Islet precursor cell (in vitro differentiated cells): ENCODE data around the gene LHX2.
"Not testable (repeated sequence)": the region's sequence is repeated elsewhere in the genome, so short reads cannot be mapped to it uniquely, and the experiment has no call there.

ENCODE experiments used
- DNase-seq: peaks from one replicate; pipeline ENCODE4 v3.0.0-alpha.2; 2018

Gene LHX2

DNA sequence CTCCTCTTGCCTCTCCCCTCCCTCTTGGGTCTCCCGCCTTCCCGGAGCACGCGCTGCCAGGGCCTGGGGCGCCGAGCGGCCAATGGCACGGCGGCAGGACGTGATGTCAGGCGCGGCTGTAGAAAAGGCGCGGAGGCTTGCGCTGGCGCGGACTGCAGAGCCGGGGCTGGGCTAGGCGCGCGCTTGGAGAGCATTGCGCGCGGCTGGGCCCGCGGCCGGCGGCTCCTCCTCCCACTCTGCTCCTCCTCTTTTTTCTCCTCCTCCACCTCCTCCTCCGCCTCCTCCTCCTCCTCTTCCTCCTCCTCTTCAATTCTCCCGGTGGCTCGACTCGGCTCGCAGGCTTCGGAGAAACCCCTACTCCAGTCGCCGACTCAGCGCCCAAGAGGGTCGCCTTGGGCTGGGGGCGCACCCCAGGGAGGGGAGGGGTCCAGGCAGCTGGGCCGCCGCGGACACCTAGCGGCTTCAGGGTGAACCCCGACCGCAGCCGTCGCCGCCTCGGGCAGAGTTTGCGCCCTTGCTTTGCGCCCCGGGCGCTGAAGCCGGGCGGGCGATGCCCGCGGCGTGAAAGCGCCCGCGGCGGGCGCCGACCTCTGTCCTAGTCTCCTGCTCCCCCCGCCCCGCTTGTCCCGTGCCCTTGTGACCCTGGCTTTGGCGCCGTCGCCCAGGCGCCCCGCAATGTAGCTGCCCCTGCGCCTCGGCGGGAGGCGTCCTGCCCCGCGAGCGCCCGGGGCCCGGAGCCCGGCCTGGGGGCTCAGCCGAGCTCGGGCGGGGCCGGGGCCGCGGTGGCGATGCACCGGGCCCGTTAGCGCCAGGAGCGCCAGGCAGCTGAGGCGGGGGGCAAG is at the start of gene LHX2:
Gene LHX2, plus strand, starts transcription at position 309 of the 842 bp plus-strand sequence. CDS start 581 bp downstream, outside the sequence.
- peak; percentile 93 for DNase-seq

DNA sequence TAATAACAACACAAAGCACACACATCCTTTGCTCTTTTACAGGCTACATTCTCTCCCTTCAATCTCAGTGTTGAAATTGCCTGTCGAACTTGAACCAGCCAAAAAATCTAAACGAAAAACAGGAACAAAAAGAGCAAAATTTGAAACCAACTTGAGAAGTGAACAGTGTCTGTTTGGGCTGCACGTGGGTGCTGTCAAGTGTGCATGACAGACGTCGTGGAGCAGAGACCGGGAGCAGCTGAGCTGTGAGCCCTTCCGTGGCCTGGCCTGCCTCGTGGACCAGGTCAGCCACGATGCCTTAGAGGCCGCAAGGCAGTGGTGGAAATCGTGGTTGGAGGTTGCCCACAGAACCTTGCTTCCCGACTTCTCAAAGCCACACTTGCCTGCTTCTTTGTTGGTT is 46.8 kb upstream of the LHX2 start:
- no peak for DNase-seq

- no peak for DNase-seq
Observed at GRCh38 chr9:123965801-123966686, 45.5 kb upstream of the LHX2 start.

DNA sequence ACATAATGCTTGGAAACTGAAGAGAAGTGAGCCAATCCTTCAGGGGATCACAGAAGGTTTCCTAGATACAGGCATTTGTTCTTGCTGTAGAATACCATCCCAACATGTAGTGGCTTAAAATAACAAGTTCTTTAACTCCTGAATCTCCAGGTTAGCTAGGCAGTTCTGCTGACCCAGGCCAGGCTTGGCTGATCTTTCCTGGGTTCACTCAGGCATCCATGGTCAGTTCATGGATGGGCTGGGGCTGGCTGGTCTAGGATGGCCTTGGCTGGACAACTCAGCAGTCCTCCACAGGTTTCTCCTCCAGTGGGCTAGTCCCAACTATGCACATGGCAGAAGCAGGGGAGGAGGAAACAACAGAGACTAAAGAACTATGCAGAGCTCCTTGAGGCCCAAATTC is 44.2 kb upstream of the LHX2 start:
- DNase-seq: no peak

GRCh38 chr9:123972618-123973017 is 39.0 kb upstream of the LHX2 start:
- no peak for DNase-seq

GRCh38 chr9:123973590-123974223 is 37.9 kb upstream of the LHX2 start:
- DNase-seq: no peak

DNA sequence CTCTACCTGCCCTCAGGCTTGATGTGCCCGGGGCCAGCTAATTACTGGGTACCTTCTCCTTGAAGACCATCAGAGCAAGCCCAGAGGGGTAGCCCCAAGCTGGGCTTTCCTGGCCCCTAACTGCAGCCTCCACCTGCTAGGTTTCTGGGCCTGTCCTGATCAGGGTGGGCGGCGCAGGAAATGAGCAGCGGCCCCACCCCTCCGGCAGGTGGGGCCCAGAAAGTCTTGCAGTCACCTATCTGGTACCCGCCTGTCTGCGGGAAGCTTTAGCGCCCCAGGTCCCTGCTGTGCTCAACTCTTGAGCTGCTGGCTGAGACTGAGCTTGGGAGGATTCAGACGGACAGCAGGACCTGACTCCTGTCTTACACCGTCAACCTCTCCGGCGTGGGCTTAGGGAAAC is 37.1 kb upstream of the LHX2 start:
- DNase-seq: no peak

- DNase-seq: no peak
Observed at GRCh38 chr9:123975871-123976270, 35.7 kb upstream of the LHX2 start.

- not testable (repeated sequence) for DNase-seq
Observed at GRCh38 chr9:123976579-123976978, 35.0 kb upstream of the LHX2 start.

DNA sequence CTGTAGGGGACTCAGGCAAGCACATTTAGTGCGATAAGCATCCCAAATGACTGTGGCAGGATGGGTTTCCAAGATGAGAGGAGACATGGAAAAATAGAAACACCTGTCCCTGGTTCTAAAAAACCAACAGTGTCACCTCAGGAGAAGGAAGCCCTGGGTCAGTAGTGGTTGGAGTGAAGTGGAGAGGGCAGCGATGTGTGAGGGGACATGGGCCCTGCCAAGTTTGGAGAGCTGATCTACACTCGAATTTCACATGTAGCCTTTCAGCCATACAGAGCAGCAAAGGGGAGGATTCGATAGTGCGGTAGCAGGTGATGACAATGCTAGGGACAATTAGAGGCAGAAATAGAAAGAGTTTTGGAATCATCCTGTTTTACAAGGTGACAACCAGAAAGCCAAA is 32.6 kb upstream of the LHX2 start:
- no peak for DNase-seq

DNA sequence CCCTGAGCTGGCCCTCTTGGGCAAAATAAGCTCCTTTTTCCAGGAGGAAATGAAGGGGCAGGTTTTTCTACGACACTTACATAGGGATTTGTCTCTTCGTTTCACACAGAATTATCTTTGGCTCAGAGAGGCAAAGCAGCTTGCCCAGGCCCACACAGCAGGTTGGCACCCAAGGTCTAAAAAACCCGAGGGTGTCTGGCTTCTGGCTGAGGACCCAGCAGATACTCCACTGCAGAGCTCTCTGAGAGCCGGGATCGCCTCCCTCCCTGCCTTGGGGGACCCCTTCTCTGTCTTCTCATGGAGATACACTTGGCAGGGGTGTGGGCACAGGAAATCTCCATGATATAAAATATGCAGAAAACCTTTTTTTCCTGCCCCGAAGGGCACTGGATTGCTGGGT is 29.0 kb upstream of the LHX2 start:
- no peak for DNase-seq

- DNase-seq: no peak
Observed at GRCh38 chr9:123983047-123983446, 28.5 kb upstream of the LHX2 start.

DNA sequence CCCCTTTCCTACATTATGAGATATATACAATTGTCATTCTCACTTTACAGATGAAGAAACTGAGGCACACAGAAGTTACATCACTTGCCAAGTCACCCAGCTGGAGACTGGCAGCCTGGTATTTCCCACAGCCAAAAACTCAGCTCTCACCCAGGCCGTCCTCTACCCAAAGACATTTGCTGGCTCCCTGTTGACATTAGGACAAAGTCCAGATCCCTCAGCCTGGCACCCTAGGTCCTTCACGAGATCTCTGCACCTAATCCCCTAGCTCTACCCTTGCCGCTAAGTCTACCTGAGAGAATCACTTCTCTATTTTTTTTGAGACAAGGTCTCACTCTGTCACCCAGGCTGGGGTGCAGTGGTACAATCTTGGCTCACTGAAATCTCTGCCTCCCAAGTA is 26.8 kb upstream of the LHX2 start:
- no peak for DNase-seq

DNA sequence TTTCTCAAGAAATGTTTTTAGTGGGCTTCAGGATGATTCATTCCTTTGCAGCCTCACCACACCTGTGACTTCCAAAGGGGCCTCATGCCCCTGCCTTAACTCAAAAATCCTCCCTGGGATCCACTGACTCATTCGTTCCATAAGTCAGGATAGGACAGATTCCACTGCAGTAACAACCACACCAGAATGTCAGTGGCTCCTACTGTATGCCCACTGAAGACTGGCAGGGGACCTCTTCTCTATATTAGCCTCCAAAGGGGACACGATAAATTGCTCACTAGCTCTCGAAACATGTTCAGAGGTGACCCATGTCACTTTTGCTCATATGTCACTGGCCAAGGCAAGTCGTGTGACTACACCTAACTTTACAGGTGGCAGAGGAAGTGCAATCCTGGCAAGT is 25.7 kb upstream of the LHX2 start:
- DNase-seq: no peak

DNA sequence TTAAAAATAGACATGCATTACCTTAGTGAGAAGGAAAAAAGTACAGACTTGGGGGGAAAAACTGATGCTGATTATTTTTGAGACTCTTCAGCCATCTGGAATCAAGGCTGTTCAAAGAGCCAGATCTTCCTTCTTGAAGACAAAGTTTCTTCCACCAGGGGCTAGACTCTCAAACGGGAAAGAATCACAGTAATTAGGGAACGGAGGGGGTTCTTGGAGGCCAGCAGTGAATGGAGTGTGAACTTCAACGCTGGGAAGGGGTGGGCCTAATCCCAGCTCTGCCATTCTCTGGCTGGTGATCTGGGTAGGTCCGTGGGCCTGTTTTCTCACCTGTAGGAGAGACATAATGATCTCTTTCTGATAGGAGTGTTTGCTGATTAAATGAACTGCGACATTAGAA is 21.1 kb upstream of the LHX2 start:
- no peak for DNase-seq

DNA sequence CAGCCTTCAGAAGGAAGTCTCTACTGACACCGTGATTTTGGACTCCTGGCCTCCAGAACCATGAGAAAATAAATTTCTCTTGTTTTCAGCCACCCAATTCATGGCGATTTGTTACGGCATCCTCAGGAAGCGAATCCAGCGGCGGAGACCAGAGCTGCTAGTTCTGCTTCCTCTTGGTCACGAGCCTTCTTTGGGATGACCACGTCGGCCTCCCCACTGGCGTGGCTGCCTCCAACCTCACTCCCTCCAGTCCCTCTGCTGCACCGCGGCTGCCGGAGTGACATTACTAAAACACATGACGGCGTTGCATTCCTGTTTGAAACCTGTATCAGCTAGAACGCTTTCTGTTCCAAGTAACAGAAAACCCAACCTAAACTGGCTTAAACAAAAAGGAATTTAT is 18.9 kb upstream of the LHX2 start:
- not testable (repeated sequence) for DNase-seq

- no peak for DNase-seq
Observed at GRCh38 chr9:123996731-123997421, 14.7 kb upstream of the LHX2 start.

GRCh38 chr9:123997665-123998277 is 13.8 kb upstream of the LHX2 start:
- no peak for DNase-seq

- DNase-seq: no peak
Observed at GRCh38 chr9:123998278-123998925, 13.2 kb upstream of the LHX2 start.

DNA sequence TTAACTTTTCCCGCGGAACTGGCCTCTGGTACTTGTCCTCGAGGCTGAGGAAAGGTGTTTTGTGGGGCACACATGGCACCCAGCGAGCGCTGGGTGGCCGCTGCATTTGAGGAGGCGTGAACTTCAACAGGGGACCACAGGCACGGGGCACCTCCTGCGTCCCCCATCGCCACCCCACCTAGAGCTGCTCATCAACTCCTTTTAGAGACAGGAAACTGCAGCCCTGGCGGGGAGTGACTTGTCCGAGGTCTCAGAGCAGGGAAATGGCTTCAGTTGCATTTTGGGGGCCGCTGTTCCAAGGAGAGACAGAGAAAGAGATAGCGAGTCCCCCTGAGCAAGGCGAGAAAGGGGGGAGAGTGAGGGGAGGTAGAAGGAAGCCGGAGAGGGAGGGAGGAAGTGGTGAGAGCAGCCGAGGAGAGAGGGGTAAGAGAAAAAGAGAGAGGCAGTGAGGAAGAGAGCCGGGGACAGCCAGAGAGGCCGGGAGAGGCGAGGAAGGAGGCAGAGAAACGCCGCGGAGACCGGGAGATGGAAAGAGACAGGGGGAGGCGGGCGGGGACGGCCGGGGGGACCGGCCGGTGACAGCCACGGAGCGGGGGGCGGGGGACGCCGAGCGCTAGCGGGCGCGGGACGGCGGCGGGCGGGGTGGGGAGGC is 12.5 kb upstream of the LHX2 start:
- no peak for DNase-seq

DNA sequence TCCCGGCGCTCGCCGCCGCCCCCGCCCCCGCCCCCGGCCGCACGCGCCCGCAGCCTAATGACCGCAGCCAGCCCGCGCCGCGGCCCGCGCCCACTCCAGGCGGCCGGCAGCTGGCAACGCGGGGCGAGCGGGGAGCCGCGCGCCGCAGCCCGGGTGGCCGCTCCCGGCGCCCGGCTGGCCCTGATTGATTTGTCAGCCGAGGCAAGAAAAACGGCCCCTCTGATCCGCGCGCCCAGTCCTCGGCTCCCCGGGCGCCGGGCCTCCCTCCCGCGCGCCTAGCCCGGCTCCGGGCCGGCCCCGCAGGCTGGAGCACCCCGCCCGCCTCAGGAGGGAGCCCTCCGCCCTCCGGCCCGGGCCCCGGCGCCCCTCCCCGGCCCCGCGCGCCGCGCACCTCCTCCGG is 11.9 kb upstream of the LHX2 start:
- no peak for DNase-seq
